ENCODE measurements around the gene NAIF1.

- TF ChIP-seq POLR2AphosphoS5 (IDR thresholded peaks at IDR 0.05; ENCODE audit: insufficient read depth in 1 of 2, low read depth in 1 of 2) = peak; percentile 38 to 92
- TF ChIP-seq CTCF (IDR thresholded peaks at IDR 0.05) = no peak
- TF ChIP-seq POLR2A (IDR thresholded peaks at IDR 0.05) = no peak
Measured at GRCh38 chr9:128094166-128094949, 27.2 kb upstream of the NAIF1 start.

Data from vagina (tissue), 2 donors.